ENCODE results near the gene AGTRAP. TPM values are rescaled to one million over a fixed set of nuclear protein-coding genes. Genes with fewer than 3 reads are reported as not detected.
A peak's percentile ranks its signal among the peaks of the same experiment; 100 is the strongest.

The AGTRAP gene
- total and polyA plus RNA-seq, 2 donors, result 21.4 to 81.8 TPM

- DNase-seq (ENCODE audit: extremely low spot score), result no peak
- no peak overlapping the region for H3K4me3 ChIP-seq (ENCODE audit: low read depth, low read length)
- no peaks in the 10 kb centered on the region for H3K4me1 ChIP-seq (ENCODE audit: insufficient read depth)
- WGBS, result 91% methylated on average over 3 of the region's 3 CpGs
- no peaks in the 10 kb centered on the region for H3K36me3 ChIP-seq (ENCODE audit: insufficient read depth)
- no peak overlapping the region for H3K27ac ChIP-seq (ENCODE audit: low read depth)
Measured at GRCh38 chr1:11733306-11733705, 2.6 kb upstream of the AGTRAP start.

GRCh38 chr1:11735531-11735853 is 444 bp upstream of the AGTRAP start:
- H3K27ac ChIP-seq (ENCODE audit: low read depth), result no peak overlapping the region
- H3K4me3 ChIP-seq (ENCODE audit: low read depth, low read length), result no peak overlapping the region
- DNase-seq (ENCODE audit: extremely low spot score), result no peak
- WGBS, result 23% methylated on average over 4 of the region's 4 CpGs
- H3K4me1 ChIP-seq (ENCODE audit: insufficient read depth), result no peaks in the 10 kb centered on the region
- no peaks in the 10 kb centered on the region for H3K36me3 ChIP-seq (ENCODE audit: insufficient read depth)

GRCh38 chr1:11736746-11737639 is 1.1 kb downstream of the AGTRAP start:
- Histone ChIP-seq H3K4me3 (ENCODE audit: low read depth, low read length) (peak overlapping the region; percentile 70), H3K27ac (ENCODE audit: low read depth) (peak overlapping the region; percentile 73), H3K36me3 (ENCODE audit: insufficient read depth) (no peaks in the 10 kb centered on the region), H3K4me1 (ENCODE audit: insufficient read depth) (no peaks in the 10 kb centered on the region)
- no peak for DNase-seq (ENCODE audit: extremely low spot score)
- WGBS, result 12% methylated on average over 15 of the region's 15 CpGs

- no peak overlapping the region for H3K27ac ChIP-seq (ENCODE audit: low read depth)
- H3K4me1 ChIP-seq (ENCODE audit: insufficient read depth), result no peaks in the 10 kb centered on the region
- 76% methylated on average over 2 of the region's 2 CpGs for WGBS
- H3K36me3 ChIP-seq (ENCODE audit: insufficient read depth), result no peaks in the 10 kb centered on the region
- no peak for DNase-seq (ENCODE audit: extremely low spot score)
- no peak overlapping the region for H3K4me3 ChIP-seq (ENCODE audit: low read depth, low read length)
Measured at GRCh38 chr1:11738096-11738495, 2.2 kb downstream of the AGTRAP start.

GRCh38 chr1:11738783-11739182 is 2.8 kb downstream of the AGTRAP start:
- H3K4me3 ChIP-seq (ENCODE audit: low read depth, low read length), result no peak overlapping the region
- H3K27ac ChIP-seq (ENCODE audit: low read depth), result no peak overlapping the region
- no peaks in the 10 kb centered on the region for H3K4me1 ChIP-seq (ENCODE audit: insufficient read depth)
- 88% methylated on average over 6 of the region's 6 CpGs for WGBS
- no peaks in the 10 kb centered on the region for H3K36me3 ChIP-seq (ENCODE audit: insufficient read depth)
- DNase-seq (ENCODE audit: extremely low spot score), result no peak

- 62% methylated on average over 15 of the region's 15 CpGs for WGBS
Measured at GRCh38 chr1:11740258-11741192, 4.6 kb downstream of the AGTRAP start.

GRCh38 chr1:11741482-11741881 is 5.5 kb downstream of the AGTRAP start:
- no peak for DNase-seq (ENCODE audit: extremely low spot score)
- no peaks in the 10 kb centered on the region for H3K36me3 ChIP-seq (ENCODE audit: insufficient read depth)
- WGBS, result 93% methylated on average over 4 of the region's 4 CpGs
- no peaks in the 10 kb centered on the region for H3K4me1 ChIP-seq (ENCODE audit: insufficient read depth)
- no peak overlapping the region for H3K27ac ChIP-seq (ENCODE audit: low read depth)
- H3K4me3 ChIP-seq (ENCODE audit: low read depth, low read length), result no peak overlapping the region

More at GRCh38 chr1:11740258-11741192, 4.6 kb downstream of the AGTRAP start:
- no peak overlapping the region for H3K27ac ChIP-seq (ENCODE audit: low read depth)
- no peaks in the 10 kb centered on the region for H3K4me1 ChIP-seq (ENCODE audit: insufficient read depth)
- H3K36me3 ChIP-seq (ENCODE audit: insufficient read depth), result no peaks in the 10 kb centered on the region
- DNase-seq (ENCODE audit: extremely low spot score), result no peak
- H3K4me3 ChIP-seq (ENCODE audit: low read depth, low read length), result no peak overlapping the region

- DNase-seq (ENCODE audit: extremely low spot score), result no peak
- 73% methylated on average over 5 of the region's 5 CpGs for WGBS
- no peak overlapping the region for H3K4me3 ChIP-seq (ENCODE audit: low read depth, low read length)
- no peak overlapping the region for H3K27ac ChIP-seq (ENCODE audit: low read depth)
- no peaks in the 10 kb centered on the region for H3K36me3 ChIP-seq (ENCODE audit: insufficient read depth)
- no peaks in the 10 kb centered on the region for H3K4me1 ChIP-seq (ENCODE audit: insufficient read depth)
Measured at GRCh38 chr1:11741919-11742558, 6.1 kb downstream of the AGTRAP start.

GRCh38 chr1:11744287-11744686 is 8.4 kb downstream of the AGTRAP start:
- H3K4me1 ChIP-seq (ENCODE audit: insufficient read depth), result no peaks in the 10 kb centered on the region
- no peaks in the 10 kb centered on the region for H3K36me3 ChIP-seq (ENCODE audit: insufficient read depth)
- H3K4me3 ChIP-seq (ENCODE audit: low read depth, low read length), result no peak overlapping the region
- 78% methylated on average over 9 of the region's 9 CpGs for WGBS
- no peak for DNase-seq (ENCODE audit: extremely low spot score)
- no peak overlapping the region for H3K27ac ChIP-seq (ENCODE audit: low read depth)

GRCh38 chr1:11746092-11746491 is 10.2 kb downstream of the AGTRAP start:
- no peak overlapping the region for H3K27ac ChIP-seq (ENCODE audit: low read depth)
- no peaks in the 10 kb centered on the region for H3K36me3 ChIP-seq (ENCODE audit: insufficient read depth)
- 86% methylated on average over 6 of the region's 6 CpGs for WGBS

GRCh38 chr1:11746795-11747487 is 11.0 kb downstream of the AGTRAP start:
- H3K4me3 ChIP-seq (ENCODE audit: low read depth, low read length), result no peak overlapping the region
- H3K36me3 ChIP-seq (ENCODE audit: insufficient read depth), result no peaks in the 10 kb centered on the region
- no peak for DNase-seq (ENCODE audit: extremely low spot score)
- WGBS, result 84% methylated on average over 20 of the region's 20 CpGs
- H3K27ac ChIP-seq (ENCODE audit: low read depth), result no peak overlapping the region
- no peaks in the 10 kb centered on the region for H3K4me1 ChIP-seq (ENCODE audit: insufficient read depth)

More at GRCh38 chr1:11746092-11746491, 10.2 kb downstream of the AGTRAP start:
- H3K4me3 ChIP-seq (ENCODE audit: low read depth, low read length), result no peak overlapping the region
- no peaks in the 10 kb centered on the region for H3K4me1 ChIP-seq (ENCODE audit: insufficient read depth)
- DNase-seq (ENCODE audit: extremely low spot score), result no peak

- Histone ChIP-seq H3K27ac (ENCODE audit: low read depth) (no peak overlapping the region), H3K4me3 (ENCODE audit: low read depth, low read length) (no peak overlapping the region), H3K4me1 (ENCODE audit: insufficient read depth) (no peaks in the 10 kb centered on the region), H3K36me3 (ENCODE audit: insufficient read depth) (no peaks in the 10 kb centered on the region)
- WGBS, result 94% methylated on average over 27 of the region's 27 CpGs
- DNase-seq (ENCODE audit: extremely low spot score), result no peak
Measured at GRCh38 chr1:11748294-11749202, 12.6 kb downstream of the AGTRAP start.

Measured in urinary bladder (tissue), 4 donors.